Measurements from ENCODE around the gene GPALPP1.

DNA sequence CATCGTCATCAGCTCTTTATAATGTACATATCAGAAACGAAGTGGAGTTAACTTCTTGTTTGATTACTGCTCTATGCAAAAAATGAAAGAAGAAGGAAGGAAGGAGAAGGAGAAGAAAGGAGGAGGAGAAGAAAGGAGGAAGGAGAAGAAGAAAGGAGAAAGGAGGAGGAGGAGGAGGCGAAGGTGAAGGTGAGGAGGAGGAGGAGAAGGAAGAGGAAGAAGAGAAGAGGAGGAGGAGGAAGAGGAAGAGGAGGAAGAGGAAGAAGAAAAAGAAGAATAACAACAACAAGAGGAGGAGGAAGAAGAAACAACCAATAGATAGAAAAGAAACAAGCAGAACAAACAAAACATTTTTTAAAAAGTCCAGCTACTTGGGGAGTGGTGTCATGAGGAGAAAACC is 13.1 kb upstream of the GPALPP1 start:
- TF ChIP-seq, protein P1, sequence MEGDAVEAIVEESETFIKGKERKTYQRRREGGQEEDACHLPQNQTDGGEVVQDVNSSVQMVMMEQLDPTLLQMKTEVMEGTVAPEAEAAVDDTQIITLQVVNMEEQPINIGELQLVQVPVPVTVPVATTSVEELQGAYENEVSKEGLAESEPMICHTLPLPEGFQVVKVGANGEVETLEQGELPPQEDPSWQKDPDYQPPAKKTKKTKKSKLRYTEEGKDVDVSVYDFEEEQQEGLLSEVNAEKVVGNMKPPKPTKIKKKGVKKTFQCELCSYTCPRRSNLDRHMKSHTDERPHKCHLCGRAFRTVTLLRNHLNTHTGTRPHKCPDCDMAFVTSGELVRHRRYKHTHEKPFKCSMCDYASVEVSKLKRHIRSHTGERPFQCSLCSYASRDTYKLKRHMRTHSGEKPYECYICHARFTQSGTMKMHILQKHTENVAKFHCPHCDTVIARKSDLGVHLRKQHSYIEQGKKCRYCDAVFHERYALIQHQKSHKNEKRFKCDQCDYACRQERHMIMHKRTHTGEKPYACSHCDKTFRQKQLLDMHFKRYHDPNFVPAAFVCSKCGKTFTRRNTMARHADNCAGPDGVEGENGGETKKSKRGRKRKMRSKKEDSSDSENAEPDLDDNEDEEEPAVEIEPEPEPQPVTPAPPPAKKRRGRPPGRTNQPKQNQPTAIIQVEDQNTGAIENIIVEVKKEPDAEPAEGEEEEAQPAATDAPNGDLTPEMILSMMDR (IDR thresholded peaks at IDR 0.05) = no peak
- no peak for TF ChIP-seq POLR2A (IDR thresholded peaks at IDR 0.05)
